MCF 10A (cell line): ENCODE measurements around the gene IL17C. TPM values are rescaled to one million over a fixed set of nuclear protein-coding genes. Genes with fewer than 3 reads are reported as not detected.

ENCODE experiments used
- BruUV-seq: library from RNA; stranded (reverse); fragments of 400-500 nt; replicated peaks from 2 replicates; lab custom pipeline; 2021; lab: Mats Ljungman, UMichigan
- CTCF ChIA-PET: fragments of 300-600 bp; sonication (Branson Sonifier 250); formaldehyde crosslinking; extraction: SDS; loops from one replicate; lab custom pipeline; 2021; ENCODE audit warnings: antibody characterized with exemption, inconsistent platforms; lab: Yijun Ruan, JAX
- POLR2A ChIA-PET: fragments of 300-600, 350-650 bp; sonication (Branson Sonifier 250); formaldehyde crosslinking; extraction: SDS; loops from one replicate; lab custom pipeline; 2020; ENCODE audit warnings: antibody characterized with exemption, inconsistent platforms; lab: Yijun Ruan, JAX
- DNase-seq: peaks from one replicate; pipeline ENCODE4 v3.0.0-alpha.2; 2018; ENCODE audit not compliant: unreplicated experiment
- H3K27ac Mint-ChIP-seq: one replicate; pipeline ENCODE4 v1.8.0; 2022; ENCODE audit warnings: mild to moderate bottlenecking, low read depth, mixed read lengths; ENCODE audit not compliant: unreplicated experiment
- H3K27me3 Mint-ChIP-seq: one replicate; pipeline ENCODE4 v1.8.0; 2022; ENCODE audit warnings: mixed read lengths; ENCODE audit not compliant: insufficient read depth, unreplicated experiment
- H3K36me3 Mint-ChIP-seq: one replicate; pipeline ENCODE4 v1.8.0; 2022; ENCODE audit warnings: mild to moderate bottlenecking, moderate library complexity, mixed read lengths; ENCODE audit not compliant: insufficient read depth, unreplicated experiment
- H3K4me1 Mint-ChIP-seq: one replicate; pipeline ENCODE4 v1.8.0; 2022; ENCODE audit warnings: mixed read lengths; ENCODE audit not compliant: insufficient read depth, unreplicated experiment
- H3K4me3 Mint-ChIP-seq: one replicate; pipeline ENCODE4 v1.8.0; 2022; ENCODE audit warnings: mild to moderate bottlenecking, moderate library complexity, mixed read lengths; ENCODE audit not compliant: unreplicated experiment
- H3K9me3 Mint-ChIP-seq: one replicate; pipeline ENCODE4 v1.8.0; 2022; ENCODE audit warnings: mixed read lengths; ENCODE audit not compliant: unreplicated experiment
- CTCF ChIP-seq: fragments of 200-600 bp; IDR thresholded peaks from one replicate; pipeline ENCODE4 v1.8.0; 2022; ENCODE audit warnings: antibody characterized with exemption, mild to moderate bottlenecking; ENCODE audit not compliant: unreplicated experiment
- intact Hi-C: fragments of 100-400 bp; cut with micrococcal nuclease; formaldehyde crosslinking; loops from 2 replicates; pipeline ENCODE4 v1.14.1; 2022
- total RNA-seq: library from RNA; stranded (reverse); gene quantifications from 2 replicates; pipeline ENCODE4 v1.2.3, GENCODE V29; 2022

Gene IL17C
- total RNA-seq, 1 experiment from 2014 or later: not detected

GRCh38 chr16:88631384-88631783 lies 7.0 kb upstream of the IL17C start:
- H3K9me3 Mint-ChIP-seq: no peaks in the 10 kb centered on the region
- DNase-seq: no peak
- CTCF ChIA-PET: no interaction called here
- peaks cover 43% of the 10 kb centered on the region for H3K36me3 Mint-ChIP-seq
- H3K4me1 Mint-ChIP-seq: peaks cover 10% of the 10 kb centered on the region
- POLR2A ChIA-PET: no interaction called here
- no peak overlapping the region for H3K27ac Mint-ChIP-seq
- H3K4me3 Mint-ChIP-seq: no peak overlapping the region
- TSS peak; percentile 80 for BruUV-seq
- intact Hi-C loops: no loop called here
- TF ChIP-seq CTCF: no peak
- no peaks in the 10 kb centered on the region for H3K27me3 Mint-ChIP-seq

- H3K36me3 Mint-ChIP-seq: peaks cover 40% of the 10 kb centered on the region
- CTCF ChIA-PET: no interaction called here
- no peak overlapping the region for H3K4me3 Mint-ChIP-seq
- no TSS peak for BruUV-seq
- H3K27ac Mint-ChIP-seq: no peak overlapping the region
- peaks cover 12% of the 10 kb centered on the region for H3K4me1 Mint-ChIP-seq
- no peak for DNase-seq
- intact Hi-C loops: no loop called here
- H3K9me3 Mint-ChIP-seq: no peaks in the 10 kb centered on the region
- POLR2A ChIA-PET: interaction anchor here (0.7 kb wide), 2 partner anchors 160 to 1390 kb away, joined by 3 read pairs; no protein-coding TSS in a partner anchor
- H3K27me3 Mint-ChIP-seq: no peaks in the 10 kb centered on the region
- no peak for TF ChIP-seq CTCF
Observed at GRCh38 chr16:88631920-88632586, 6.3 kb upstream of the IL17C start.

- no peaks in the 10 kb centered on the region for H3K27me3 Mint-ChIP-seq
- ChIA-PET POLR2A (interaction anchor here (0.7 to 1.2 kb wide), 3 partner anchors 12 to 1390 kb away, joined by 3 to 4 read pairs (median 3); no protein-coding TSS in a partner anchor), CTCF (interaction anchor here (0.7 to 0.9 kb wide), 2 partner anchors 13 to 128 kb away, joined by 3 read pairs; no protein-coding TSS in a partner anchor)
Observed at GRCh38 chr16:88632587-88632930, 5.8 kb upstream of the IL17C start.

More at GRCh38 chr16:88632587-88632930, 5.8 kb upstream of the IL17C start:
- intact Hi-C loops: no loop called here
- Mint-ChIP-seq H3K36me3 (peaks cover 36% of the 10 kb centered on the region), H3K4me1 (peaks cover 16% of the 10 kb centered on the region), H3K9me3 (no peaks in the 10 kb centered on the region), H3K27ac (no peak overlapping the region), H3K4me3 (no peak overlapping the region)
- no peak for TF ChIP-seq CTCF
- DNase-seq: no peak
- no TSS peak for BruUV-seq
